Measurements from ENCODE around the gene GNG14.
A peak's percentile ranks its signal among the peaks of the same experiment; 100 is the strongest.

The GNG14 gene

GRCh38 chr19:12694641-12695040 is 6.8 kb downstream of the GNG14 start:
- no peak overlapping the region for H3K4me3 ChIP-seq (ENCODE audit: low read depth in 1 of 2, low read length in 2 of 2)
- no peaks in the 10 kb centered on the region; the same call in 1 of the 2 replicates for H4K20me1 ChIP-seq (ENCODE audit: insufficient read depth, low read length)
- no peak overlapping the region for H3K27ac ChIP-seq (ENCODE audit: low read length)
- H3K9ac ChIP-seq (ENCODE audit: low read depth, low read length) = no peak overlapping the region
- no peak for DNase-seq
- peaks cover 9% of the 10 kb centered on the region; the same call in 1 of the 2 replicates for H3K79me2 ChIP-seq (ENCODE audit: insufficient read depth, low read length)
- H3K4me1 ChIP-seq (ENCODE audit: insufficient read depth, low read length) = peaks cover 44% of the 10 kb centered on the region
- H2AFZ ChIP-seq (ENCODE audit: low read depth, low read length) = no peak overlapping the region
- no peak for ATAC-seq (ENCODE audit: insufficient read depth, low read depth)
- H3K4me2 ChIP-seq (ENCODE audit: insufficient read depth, low read length) = peak overlapping the region; percentile 90; the same call in 1 of the 2 replicates
- TF ChIP-seq, protein P1, sequence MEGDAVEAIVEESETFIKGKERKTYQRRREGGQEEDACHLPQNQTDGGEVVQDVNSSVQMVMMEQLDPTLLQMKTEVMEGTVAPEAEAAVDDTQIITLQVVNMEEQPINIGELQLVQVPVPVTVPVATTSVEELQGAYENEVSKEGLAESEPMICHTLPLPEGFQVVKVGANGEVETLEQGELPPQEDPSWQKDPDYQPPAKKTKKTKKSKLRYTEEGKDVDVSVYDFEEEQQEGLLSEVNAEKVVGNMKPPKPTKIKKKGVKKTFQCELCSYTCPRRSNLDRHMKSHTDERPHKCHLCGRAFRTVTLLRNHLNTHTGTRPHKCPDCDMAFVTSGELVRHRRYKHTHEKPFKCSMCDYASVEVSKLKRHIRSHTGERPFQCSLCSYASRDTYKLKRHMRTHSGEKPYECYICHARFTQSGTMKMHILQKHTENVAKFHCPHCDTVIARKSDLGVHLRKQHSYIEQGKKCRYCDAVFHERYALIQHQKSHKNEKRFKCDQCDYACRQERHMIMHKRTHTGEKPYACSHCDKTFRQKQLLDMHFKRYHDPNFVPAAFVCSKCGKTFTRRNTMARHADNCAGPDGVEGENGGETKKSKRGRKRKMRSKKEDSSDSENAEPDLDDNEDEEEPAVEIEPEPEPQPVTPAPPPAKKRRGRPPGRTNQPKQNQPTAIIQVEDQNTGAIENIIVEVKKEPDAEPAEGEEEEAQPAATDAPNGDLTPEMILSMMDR (IDR thresholded peaks at IDR 0.05; ENCODE audit: borderline replicate concordance, extremely low read depth, low read length, poor library complexity, severe bottlenecking) = no peak
- TF ChIP-seq EZH2 (IDR thresholded peaks at IDR 0.05; ENCODE audit: borderline replicate concordance, low read depth, low read length, severe bottlenecking) = no peak
- H3K36me3 ChIP-seq (ENCODE audit: insufficient read depth, low read length) = peaks cover 15% of the 10 kb centered on the region
- no peaks in the 10 kb centered on the region for H3K27me3 ChIP-seq (ENCODE audit: insufficient read depth, low read length, poor library complexity)
- no peaks in the 10 kb centered on the region for H3K9me3 ChIP-seq (ENCODE audit: insufficient read depth, low read length, severe bottlenecking)

DNA sequence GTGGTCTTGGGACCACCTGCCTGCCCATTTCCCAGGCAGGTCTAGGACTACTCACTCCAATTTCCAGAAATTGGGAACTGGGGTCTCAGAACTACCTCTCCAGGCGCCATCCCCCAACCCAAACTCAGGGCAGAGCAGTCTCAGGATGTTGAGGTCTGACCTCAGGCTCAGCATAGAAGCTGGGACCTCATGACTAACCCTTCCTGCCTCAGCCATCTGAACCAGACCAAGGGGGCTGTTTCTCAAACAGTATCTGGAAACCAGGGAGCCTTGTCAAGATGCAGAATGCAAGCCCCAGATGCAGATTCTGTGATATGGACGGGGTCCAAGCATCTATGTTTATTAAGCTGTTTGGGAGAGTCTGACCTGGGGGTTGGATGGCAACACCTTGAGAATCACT is 7.3 kb downstream of the GNG14 start:
- Histone ChIP-seq H3K27ac (ENCODE audit: low read length) (no peak overlapping the region), H3K4me1 (ENCODE audit: insufficient read depth, low read length) (peaks cover 44% of the 10 kb centered on the region), H3K79me2 (ENCODE audit: insufficient read depth, low read length) (peaks cover 9% of the 10 kb centered on the region; the same call in 1 of the 2 replicates), H3K9me3 (ENCODE audit: insufficient read depth, low read length, severe bottlenecking) (no peaks in the 10 kb centered on the region), H3K4me2 (ENCODE audit: insufficient read depth, low read length) (peak overlapping the region; percentile 90), H3K4me3 (ENCODE audit: low read depth in 1 of 2, low read length in 2 of 2) (peak overlapping the region in 1 of 2 experiments; percentile 98; a peak in 2 of 4 replicates), H3K27me3 (ENCODE audit: insufficient read depth, low read length, poor library complexity) (no peaks in the 10 kb centered on the region), H2AFZ (ENCODE audit: low read depth, low read length) (no peak overlapping the region), H3K9ac (ENCODE audit: low read depth, low read length) (peak overlapping the region; percentile 80; the same call in 1 of the 2 replicates), H4K20me1 (ENCODE audit: insufficient read depth, low read length) (no peaks in the 10 kb centered on the region; the same call in 1 of the 2 replicates), H3K36me3 (ENCODE audit: insufficient read depth, low read length) (peaks cover 17% of the 10 kb centered on the region)
- ATAC-seq (ENCODE audit: insufficient read depth, low read depth) = no peak
- no peak for DNase-seq
- TF ChIP-seq, protein P1 (IDR thresholded peaks at IDR 0.05; ENCODE audit: borderline replicate concordance, extremely low read depth, low read length, poor library complexity, severe bottlenecking) = no peak
- no peak for TF ChIP-seq EZH2 (IDR thresholded peaks at IDR 0.05; ENCODE audit: borderline replicate concordance, low read depth, low read length, severe bottlenecking)

DNA sequence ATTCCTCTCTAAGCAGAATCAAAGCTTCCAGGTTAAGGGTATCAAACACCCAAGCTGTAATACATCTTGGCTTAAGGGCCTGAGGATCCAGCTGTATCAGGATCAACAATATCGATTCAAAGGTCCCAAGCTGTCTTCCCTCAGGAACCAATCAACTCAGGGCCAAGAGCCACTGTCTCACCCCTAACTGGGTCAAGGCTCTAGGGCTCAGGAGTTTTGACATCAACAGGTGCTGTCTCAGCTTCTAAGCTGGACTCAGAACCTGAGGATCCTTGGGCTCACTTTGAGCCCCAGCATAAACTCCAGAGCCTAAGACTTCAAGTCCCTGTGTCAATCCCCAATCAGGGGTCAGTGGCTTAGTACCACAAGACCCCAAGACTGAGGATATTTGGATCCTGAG is 7.7 kb downstream of the GNG14 start:
- Histone ChIP-seq H3K79me2 (ENCODE audit: insufficient read depth, low read length) (peaks cover 9% of the 10 kb centered on the region; the same call in 1 of the 2 replicates), H3K4me2 (ENCODE audit: insufficient read depth, low read length) (peak overlapping the region; percentile 90), H3K27ac (ENCODE audit: low read length) (no peak overlapping the region), H3K27me3 (ENCODE audit: insufficient read depth, low read length, poor library complexity) (no peaks in the 10 kb centered on the region), H3K36me3 (ENCODE audit: insufficient read depth, low read length) (peaks cover 21% of the 10 kb centered on the region), H4K20me1 (ENCODE audit: insufficient read depth, low read length) (no peaks in the 10 kb centered on the region; the same call in 1 of the 2 replicates), H3K4me1 (ENCODE audit: insufficient read depth, low read length) (peaks cover 44% of the 10 kb centered on the region), H3K9ac (ENCODE audit: low read depth, low read length) (peak overlapping the region; percentile 80), H3K4me3 (ENCODE audit: low read depth in 1 of 2, low read length in 2 of 2) (peak overlapping the region; percentile 84 to 98; a peak in 3 of 4 replicates), H2AFZ (ENCODE audit: low read depth, low read length) (0 out of 2 replicates have a peak overlapping the region, but pooled peaks have one; percentile 1), H3K9me3 (ENCODE audit: insufficient read depth, low read length, severe bottlenecking) (no peaks in the 10 kb centered on the region)
- TF ChIP-seq, protein P1 (IDR thresholded peaks at IDR 0.05; ENCODE audit: borderline replicate concordance, extremely low read depth, low read length, poor library complexity, severe bottlenecking) = no peak
- TF ChIP-seq EZH2 (IDR thresholded peaks at IDR 0.05; ENCODE audit: borderline replicate concordance, low read depth, low read length, severe bottlenecking) = no peak
- DNase-seq (no peak), ATAC-seq (ENCODE audit: insufficient read depth, low read depth) (no peak)
